Hematopoietic multipotent progenitor cell treated with erythropoietin and hydrocortisone succinate and interleukin-3 and kit ligand, for 6 days (in vitro differentiated cells): ENCODE data around the gene LIPJ.
A peak's percentile ranks its signal among the peaks of the same experiment; 100 is the strongest.

Experiments used
- DNase-seq: peaks from one replicate; pipeline ENCODE4 v3.0.0-alpha.2; 2015

Gene LIPJ

DNA sequence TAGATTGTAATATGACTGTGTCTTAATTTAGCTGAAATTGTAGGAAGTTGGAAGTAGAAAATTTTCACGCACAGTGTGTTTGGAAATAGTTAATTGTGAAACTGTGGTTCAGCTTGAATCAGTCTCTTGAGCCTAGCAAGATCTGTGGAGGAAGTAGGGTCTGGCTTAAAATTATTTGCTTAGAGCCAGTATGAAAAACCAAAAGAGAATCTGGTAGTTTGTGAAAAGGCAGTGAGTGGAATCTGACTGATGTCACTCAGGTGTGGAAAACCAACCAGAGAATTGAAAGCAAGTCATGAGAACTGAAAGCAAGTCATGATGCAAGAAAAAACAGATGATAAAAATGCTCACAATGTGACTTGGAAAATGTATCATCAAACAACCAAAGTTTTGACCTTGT is 11.5 kb downstream of the LIPJ start:
- DNase-seq: peak; percentile 40

DNA sequence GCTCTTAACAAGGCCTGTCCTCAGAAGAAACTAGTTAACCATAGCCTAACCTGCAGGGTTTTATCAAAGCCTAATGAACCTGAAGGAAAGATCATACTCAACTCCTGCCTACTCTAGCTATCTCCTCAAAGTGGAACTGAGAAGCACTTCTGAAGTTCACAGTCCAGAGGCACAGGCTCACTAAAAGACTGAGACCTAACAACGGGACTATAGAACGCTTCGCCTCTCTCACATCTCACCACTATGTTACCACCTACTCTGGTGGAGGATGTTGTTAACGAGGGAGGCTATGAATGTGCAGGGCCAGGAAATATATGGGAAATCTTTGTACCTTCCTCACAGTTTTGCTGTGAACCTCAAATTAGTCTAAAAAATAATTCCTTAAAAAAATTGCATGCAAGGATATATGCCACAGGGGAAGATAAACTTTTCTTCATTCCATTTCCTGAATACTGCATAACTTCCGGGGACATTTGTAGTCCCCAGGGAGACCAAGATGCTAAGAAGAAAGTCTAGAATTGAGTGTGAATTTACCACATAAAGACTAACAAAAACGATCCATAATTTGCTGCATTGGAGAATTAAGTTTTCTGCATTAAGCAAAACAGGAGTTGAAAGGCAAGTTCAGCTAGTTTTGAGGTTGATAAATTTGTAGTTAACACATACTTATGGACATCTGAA is 21.6 kb downstream of the LIPJ start:
- DNase-seq: no peak

DNA sequence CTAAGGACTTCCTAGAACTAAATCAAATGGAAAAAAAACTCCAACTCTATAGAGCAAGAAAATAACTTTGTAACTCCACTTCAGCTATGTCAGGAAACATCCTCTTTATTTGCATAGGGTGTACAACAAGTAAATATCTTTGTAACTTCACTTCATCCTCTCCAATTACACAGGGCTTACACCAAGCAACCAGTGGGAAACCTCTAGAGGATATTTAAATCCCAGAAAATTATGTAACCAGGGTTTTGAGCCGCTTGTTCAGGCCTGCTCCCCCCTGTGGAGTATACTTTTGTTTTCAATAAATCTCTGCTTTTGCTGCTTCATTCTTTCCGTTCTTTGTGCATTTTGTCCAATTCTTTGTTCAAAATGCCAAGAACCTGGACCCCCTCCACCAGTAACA is 22.2 kb downstream of the LIPJ start:
- DNase-seq: no peak

DNA sequence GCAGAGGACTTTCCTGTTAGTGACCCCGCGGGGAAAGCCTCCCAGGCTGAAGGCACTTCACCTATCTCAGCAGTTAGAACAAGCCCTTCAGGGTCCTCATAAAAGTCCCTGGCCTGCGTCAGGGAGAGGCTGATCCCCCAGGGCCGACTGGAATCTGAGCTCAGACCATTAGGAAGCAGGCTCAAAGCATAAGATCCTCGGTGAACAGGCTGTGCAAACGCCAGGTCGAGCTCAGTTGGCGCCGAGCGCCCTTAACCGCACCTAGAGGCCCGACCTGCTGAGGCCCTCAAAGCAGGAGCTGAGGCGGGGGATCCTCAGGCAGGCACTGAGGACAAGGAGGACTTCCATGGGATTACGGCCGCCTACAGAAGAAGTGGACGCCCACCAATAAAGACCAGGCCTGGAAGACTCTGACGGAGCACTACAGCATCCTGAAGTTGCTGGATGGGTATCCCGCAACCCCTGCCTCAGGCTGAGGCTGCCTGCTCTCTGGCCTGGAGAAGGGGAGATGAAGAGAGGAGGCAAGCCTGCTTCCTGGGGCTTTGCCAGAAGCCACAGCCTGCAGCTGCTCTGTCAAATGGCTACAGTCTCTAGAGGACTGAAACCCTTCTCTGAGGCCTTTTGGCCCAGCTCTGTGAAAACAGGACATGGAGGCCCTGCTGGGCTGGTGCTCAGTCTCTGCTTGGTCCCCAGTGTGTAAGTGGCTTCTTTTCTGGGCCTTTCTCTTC is 29.9 kb downstream of the LIPJ start:
- DNase-seq: no peak

DNA sequence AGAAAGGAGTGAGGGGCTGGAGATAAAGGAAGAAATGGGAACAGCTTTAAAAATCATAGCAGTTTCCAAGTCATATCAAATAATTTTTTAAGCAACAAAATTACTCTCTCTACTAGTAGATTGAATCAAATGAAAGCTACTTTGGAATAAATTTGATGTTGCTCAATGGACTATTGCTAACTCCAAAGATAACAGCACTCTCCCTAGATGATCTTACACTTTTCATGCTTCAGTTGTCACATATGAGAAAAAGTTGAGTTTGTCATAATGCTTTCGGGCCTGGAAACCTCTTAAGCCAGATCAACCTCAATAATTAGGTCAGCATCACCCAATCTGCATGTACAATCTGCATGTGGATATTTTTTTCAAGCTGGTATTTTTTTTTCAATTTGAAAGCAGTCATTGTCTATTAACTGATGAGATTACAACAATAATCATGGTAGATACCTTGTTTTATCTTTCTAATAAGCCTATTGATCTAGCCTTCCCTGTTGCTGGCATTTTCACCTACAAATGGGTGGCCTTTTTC is 31.3 kb downstream of the LIPJ start:
- no peak for DNase-seq

DNA sequence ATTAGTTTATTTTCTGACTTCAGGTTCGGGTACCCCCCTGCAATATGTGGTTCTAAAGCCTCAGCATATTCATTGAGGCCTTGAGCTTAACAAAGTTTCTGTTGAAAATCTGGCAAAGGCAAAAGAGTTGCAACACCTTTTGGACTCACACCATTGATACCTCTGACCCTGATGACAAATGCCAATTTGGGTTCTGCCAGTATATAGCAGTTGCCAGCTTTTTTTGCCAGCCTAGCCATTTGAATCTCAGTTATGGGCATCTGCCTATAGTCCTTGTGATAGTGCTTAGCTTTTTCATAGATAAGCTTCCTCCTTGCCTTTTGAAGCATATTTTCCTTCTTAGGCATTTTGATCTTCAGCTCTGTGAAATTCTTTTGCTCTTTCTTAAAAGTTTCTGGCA is 31.9 kb downstream of the LIPJ start:
- DNase-seq: no peak

DNA sequence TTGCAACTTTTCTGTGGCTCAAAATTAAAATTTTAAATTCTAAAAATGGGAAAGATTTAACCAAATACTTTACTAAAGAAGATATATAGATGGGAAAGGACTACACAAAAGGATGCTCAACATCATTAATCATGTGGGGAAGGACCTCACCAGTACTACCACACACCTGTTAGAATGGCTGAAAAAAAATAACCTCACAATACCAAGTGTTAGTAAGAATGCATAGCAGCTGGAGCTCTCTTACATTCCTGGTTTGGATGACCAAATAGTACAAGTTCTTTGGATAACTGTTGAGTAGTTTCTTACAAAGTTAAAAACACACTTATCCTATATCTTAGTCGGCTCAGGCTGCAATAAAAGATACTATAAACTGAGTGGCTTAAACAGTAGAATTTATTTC is 33.9 kb downstream of the LIPJ start:
- DNase-seq: no peak

DNA sequence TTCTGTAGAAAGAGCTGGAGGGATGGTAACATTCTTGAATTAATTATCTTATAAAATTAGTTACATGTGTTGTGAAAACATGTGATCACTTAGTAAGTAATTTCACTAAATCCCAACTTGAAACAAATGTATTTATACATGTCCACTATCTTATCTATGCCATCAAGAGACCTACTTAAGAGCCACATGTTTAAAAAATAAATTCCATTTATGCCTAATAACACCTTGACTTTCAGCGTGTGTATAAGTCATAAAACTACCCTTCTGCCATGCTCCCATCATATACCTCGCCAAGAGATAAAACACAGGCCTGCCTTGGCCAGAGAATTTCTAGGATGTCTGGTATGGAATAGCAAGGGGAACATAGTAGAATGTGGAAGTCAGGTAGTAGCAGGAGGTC is 37.3 kb downstream of the LIPJ start:
- no peak for DNase-seq

DNA sequence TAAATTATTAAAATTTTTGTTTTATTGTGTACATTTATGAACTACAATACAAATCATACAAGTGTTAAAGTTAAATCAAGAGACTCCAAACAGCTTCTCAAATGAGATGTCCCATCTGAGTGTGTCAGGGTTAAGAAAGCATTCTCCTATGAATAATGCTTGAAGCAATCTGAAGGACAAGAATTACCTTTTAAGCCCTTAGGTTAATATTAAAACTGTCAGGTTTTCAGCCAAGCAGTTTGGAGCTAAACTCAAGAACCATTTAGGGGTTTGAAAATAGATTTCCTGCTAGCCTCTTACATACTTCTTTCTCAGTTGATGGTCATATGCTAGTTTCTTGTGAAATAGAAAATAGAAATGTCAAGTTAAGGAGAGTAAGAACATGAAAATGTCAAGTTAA is 38.3 kb downstream of the LIPJ start:
- no peak for DNase-seq

DNA sequence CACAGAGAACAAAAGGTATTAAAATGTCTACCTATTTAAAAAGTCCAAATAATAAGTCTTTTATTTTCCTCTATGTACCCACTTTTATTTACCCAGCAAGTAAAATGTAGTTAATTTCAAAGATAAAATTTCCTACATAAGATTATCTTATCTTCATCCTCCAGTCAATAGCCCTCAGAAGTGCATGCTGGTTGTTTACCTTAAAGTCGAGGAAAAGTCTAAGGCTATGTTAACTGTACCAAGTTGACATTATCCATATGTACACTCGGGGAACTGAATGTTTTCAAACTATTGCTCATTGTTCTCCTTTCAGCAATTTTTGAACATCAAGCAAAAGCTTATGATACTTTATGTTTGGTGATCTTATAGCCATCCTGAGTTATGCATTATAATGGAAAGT is 53.6 kb downstream of the LIPJ start:
- DNase-seq: no peak

DNA sequence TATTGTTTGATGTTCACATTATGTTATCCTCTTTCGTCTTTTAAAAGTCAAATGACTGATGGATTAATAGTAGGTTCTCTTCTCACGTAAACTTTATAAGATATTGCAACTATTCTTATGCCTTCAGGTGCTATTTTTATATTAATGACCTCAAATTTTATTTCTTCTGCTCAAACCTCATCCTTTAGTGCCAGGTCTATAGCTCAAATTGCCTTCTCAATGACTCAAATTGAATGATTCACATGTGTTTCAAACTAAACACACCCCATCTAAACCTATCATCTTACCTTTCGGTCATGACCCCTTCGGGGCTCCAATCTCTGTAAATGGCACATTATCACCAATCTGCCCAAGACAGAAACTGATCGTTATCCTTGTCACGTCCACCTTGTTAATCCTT is 55.6 kb downstream of the LIPJ start:
- DNase-seq: no peak

DNA sequence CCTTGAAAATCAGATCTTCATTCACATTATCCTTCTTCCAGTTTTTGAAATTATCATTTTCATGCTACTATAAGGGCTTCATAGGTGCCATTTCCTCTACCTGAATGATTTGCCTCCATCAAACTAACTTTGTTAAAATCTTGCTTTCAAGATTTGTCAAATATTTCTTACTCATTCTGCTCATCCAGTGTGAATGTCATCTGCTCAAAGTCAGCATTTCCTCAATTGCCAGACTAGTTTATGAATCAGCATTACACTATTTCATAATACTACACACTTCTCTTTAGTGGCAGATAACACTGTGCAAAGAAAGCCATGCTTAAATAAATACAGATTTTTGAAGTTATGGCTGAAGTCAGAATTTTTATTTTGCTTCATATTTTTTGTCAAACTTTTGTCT is 56.4 kb downstream of the LIPJ start:
- peak; percentile 32 for DNase-seq

DNA sequence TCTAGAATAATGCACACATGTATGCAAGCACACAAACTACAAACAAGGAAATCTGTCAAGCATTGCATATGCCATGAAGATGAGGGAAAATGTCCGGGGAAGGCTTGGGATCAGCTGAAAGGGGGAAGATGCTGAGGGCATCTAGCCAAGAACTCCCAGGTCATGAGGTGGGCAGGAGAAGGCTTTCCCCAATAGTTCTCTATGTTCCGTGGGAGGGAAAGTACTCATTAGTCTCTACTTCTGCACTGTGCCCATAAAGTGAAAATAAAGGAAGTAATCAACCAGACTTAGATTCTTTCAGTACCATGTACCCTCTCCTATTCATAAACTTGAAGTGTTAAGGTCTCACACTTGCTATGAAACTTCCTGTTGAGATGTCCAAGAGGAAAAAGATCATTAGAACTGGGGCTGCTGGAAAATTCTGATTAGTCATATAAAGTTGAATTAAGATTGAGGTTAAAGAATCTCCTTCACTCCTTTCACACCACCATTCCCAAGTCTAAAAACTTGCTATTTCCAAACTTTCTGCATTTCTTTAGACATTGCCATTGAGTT is 60.6 kb downstream of the LIPJ start:
- no peak for DNase-seq

DNA sequence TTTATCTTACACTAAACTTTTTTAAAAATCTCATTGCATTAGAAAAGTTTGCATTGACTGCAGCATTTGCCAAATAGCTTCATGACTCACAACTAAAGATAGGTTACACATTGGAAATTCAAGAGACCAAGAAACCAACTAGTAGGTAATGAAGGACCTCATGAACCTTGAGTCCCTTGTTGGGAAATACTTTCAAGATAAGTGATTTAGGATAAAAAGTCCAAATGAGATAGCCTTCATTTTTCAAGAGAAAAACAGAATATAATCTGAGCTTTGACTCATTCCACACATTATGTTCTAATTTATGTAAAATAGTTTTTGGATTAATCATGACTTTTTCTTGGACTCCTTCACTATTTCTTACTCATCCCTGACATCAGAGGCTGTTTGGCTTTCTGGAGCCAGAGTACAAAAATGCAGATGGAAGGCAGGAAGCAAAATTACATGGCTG is 64.6 kb downstream of the LIPJ start:
- peak; percentile 62 for DNase-seq

DNA sequence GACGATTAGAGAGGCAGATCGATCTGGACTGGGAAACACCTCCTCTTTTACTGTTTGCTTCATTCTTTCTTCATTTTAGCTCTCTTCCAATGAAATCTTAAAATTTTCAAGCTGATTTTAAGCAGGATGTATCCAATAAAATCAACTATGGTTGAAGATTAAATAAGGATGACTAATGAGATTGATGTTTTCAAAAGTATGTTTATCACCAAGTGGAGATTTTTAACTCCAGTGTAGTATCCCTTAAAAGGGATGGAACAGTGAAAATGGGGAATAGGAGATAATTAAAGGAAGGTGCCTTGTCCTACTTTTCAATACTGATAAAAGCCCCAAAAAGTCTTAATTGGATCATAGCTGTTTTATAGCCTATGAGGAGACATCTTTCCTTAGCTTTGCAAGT is 66.1 kb downstream of the LIPJ start:
- DNase-seq: no peak
